H1 (cell line): ENCODE data around the gene CCDC12. TPM values are rescaled to one million over a fixed set of nuclear protein-coding genes. Genes with fewer than 3 reads are reported as not detected.

Source experiments
- CTCF ChIA-PET: fragments of 300-600 bp; sonication (Branson Sonifier 250); formaldehyde crosslinking; loops from one replicate; lab custom pipeline; 2021; ENCODE audit not compliant: partially characterized antibody; lab: Charles Lee
- POLR2A ChIA-PET: fragments of 300-600 bp; sonication (Branson Sonifier 250); formaldehyde crosslinking; loops from one replicate; lab custom pipeline; 2021; ENCODE audit warnings: inconsistent platforms; ENCODE audit not compliant: partially characterized antibody; lab: Charles Lee
- DNase-seq, 2 experiments: peaks; one replicate each; pipeline versions ENCODE4 v3.0.0 to v3.0.0-alpha.2; 2010 to 2022; ENCODE audit warnings: low spot score in 2 of 2, low read depth in 1 of 2, mixed read lengths in 1 of 2
- FAIRE-seq: peaks from 2 replicates; lab custom pipeline; 2011; peaks lifted over from hg19 to GRCh38; lab: Jason Lieb, UNC
- H2AFZ ChIP-seq: 2 replicates; pipeline ENCODE4 v1.8.1; 2012; ENCODE audit warnings: low read length, inconsistent platforms
- H2AK5ac ChIP-seq: 2 replicates; pipeline ENCODE4 v1.6.1; 2013; ENCODE audit warnings: low read depth, low read length
- H2BK120ac ChIP-seq: replicated peaks from 2 replicates; pipeline ENCODE3; 2013; ENCODE audit warnings: low read depth, low read length, inconsistent platforms
- H2BK12ac ChIP-seq: 2 replicates; pipeline ENCODE4 v1.6.1; 2013; ENCODE audit warnings: low read depth, low read length
- H2BK15ac ChIP-seq: 2 replicates; pipeline ENCODE4 v1.6.1; 2013; ENCODE audit warnings: low read length
- H2BK20ac ChIP-seq: 2 replicates; pipeline ENCODE4 v1.6.1; 2013; ENCODE audit warnings: low read length
- H2BK5ac ChIP-seq: 2 replicates; pipeline ENCODE4 v1.6.1; 2013; ENCODE audit warnings: low read depth, low read length
- H3K14ac ChIP-seq: 2 replicates; pipeline ENCODE4 v1.6.1; 2013; ENCODE audit warnings: inconsistent platforms; ENCODE audit not compliant: insufficient read length
- H3K18ac ChIP-seq: 2 replicates; pipeline ENCODE4 v1.6.1; 2013; ENCODE audit warnings: low read length; ENCODE audit errors: extremely low read depth
- H3K23ac ChIP-seq: 2 replicates; pipeline ENCODE4 v1.6.1; 2013; ENCODE audit warnings: inconsistent platforms; ENCODE audit not compliant: insufficient read length
- H3K23me2 ChIP-seq: 2 replicates; pipeline ENCODE4 v1.6.1; 2013; ENCODE audit warnings: low read depth, low read length
- H3K27ac ChIP-seq: 2 replicates; pipeline ENCODE4 v1.6.1; 2011; ENCODE audit warnings: low read depth, low read length, inconsistent platforms
- H3K27me3 ChIP-seq, 4 experiments: replicated peaks in 1 of 4; 1 replicate in 1 of 4; 2 replicates in 3 of 4; pipeline versions ENCODE4 v1.6.1 to v1.8.1; 2011 to 2013; ENCODE audit warnings: low read length in 3 of 4, mild to moderate bottlenecking in 3 of 4, inconsistent platforms in 2 of 4, mixed read lengths in 2 of 4, moderate library complexity in 1 of 4; ENCODE audit not compliant: control insufficient read depth in 3 of 4, insufficient read depth in 3 of 4; ENCODE audit errors: extremely low read depth in 1 of 4
- H3K36me3 ChIP-seq, 4 experiments: 2 replicates each; pipeline versions ENCODE4 v1.6.1 to v1.8.1; 2011 to 2013; ENCODE audit warnings: mild to moderate bottlenecking in 4 of 4, low read length in 3 of 4, moderate library complexity in 2 of 4, control low read depth in 1 of 4, inconsistent platforms in 1 of 4; ENCODE audit not compliant: insufficient read depth in 4 of 4, control insufficient read depth in 2 of 4
- H3K4ac ChIP-seq: replicated peaks from 2 replicates; pipeline ENCODE3; 2013; ENCODE audit warnings: low read length, low read depth, mixed read lengths, inconsistent platforms; ENCODE audit not compliant: insufficient read length
- H3K4me1 ChIP-seq, 4 experiments: replicated peaks in 1 of 4; 1 replicate in 1 of 4; 2 replicates in 3 of 4; pipeline versions ENCODE4 v1.6.1 to v1.8.1; 2011 to 2013; ENCODE audit warnings: low read length in 3 of 4, inconsistent platforms in 2 of 4, mixed read lengths in 1 of 4; ENCODE audit not compliant: insufficient read depth in 4 of 4, control insufficient read depth in 3 of 4
- H3K4me2 ChIP-seq, 2 experiments: 2 replicates each; pipeline versions ENCODE4 v1.6.1 to v1.8.1; 2011 to 2013; ENCODE audit warnings: low read depth in 2 of 2, low read length in 2 of 2, control low read depth in 1 of 2, inconsistent platforms in 1 of 2, mild to moderate bottlenecking in 1 of 2; ENCODE audit not compliant: insufficient read depth in 1 of 2
- H3K4me3 ChIP-seq, 4 experiments: fragments of 200-600, 300-600 bp in 1 of 4; sonication (generic), shearing (Covaris generic), sonication (Bioruptor Twin) in 1 of 4; 2 replicates each; pipeline versions ENCODE4 v1.5.1 to v1.8.1; 2011 to 2016; ENCODE audit warnings: low read length in 4 of 4, low read depth in 3 of 4, control low read depth in 2 of 4, inconsistent platforms in 2 of 4, mild to moderate bottlenecking in 2 of 4, mixed read lengths in 1 of 4, moderate library complexity in 1 of 4; ENCODE audit not compliant: insufficient read depth in 2 of 4; ENCODE audit errors: extremely low read depth in 1 of 4
- H3K56ac ChIP-seq: replicated peaks from 2 replicates; pipeline ENCODE3; 2013; ENCODE audit warnings: low read depth, mild to moderate bottlenecking, mixed read lengths, low read length, inconsistent platforms; ENCODE audit not compliant: insufficient read length
- H3K79me1 ChIP-seq: 2 replicates; pipeline ENCODE4 v1.6.1; 2013; ENCODE audit warnings: low read depth, low read length, control low read depth
- H3K79me2 ChIP-seq, 2 experiments: 2 replicates each; pipeline versions ENCODE4 v1.6.1 to v1.8.1; 2012 to 2013; ENCODE audit warnings: low read length in 2 of 2, mild to moderate bottlenecking in 2 of 2, inconsistent platforms in 1 of 2; ENCODE audit not compliant: insufficient read depth in 2 of 2, control insufficient read depth in 1 of 2
- H3K9ac ChIP-seq, 4 experiments: replicated peaks in 1 of 4; 1 replicate in 1 of 4; 2 replicates in 3 of 4; pipeline versions ENCODE4 v1.6.1 to v1.8.1; 2011 to 2013; ENCODE audit warnings: low read depth in 3 of 4, low read length in 3 of 4, control low read depth in 2 of 4, mild to moderate bottlenecking in 2 of 4, moderate library complexity in 2 of 4, inconsistent platforms in 1 of 4; ENCODE audit errors: extremely low read depth in 1 of 4
- H3K9me3 ChIP-seq, 2 experiments: 2 replicates each; pipeline versions ENCODE4 v1.6.1 to v1.8.1; 2012 to 2013; ENCODE audit warnings: mild to moderate bottlenecking in 2 of 2, moderate library complexity in 2 of 2, control low read depth in 1 of 2, inconsistent platforms in 1 of 2, low read depth in 1 of 2, low read length in 1 of 2, mixed read lengths in 1 of 2; ENCODE audit not compliant: insufficient read depth in 2 of 2
- H4K20me1 ChIP-seq, 2 experiments: replicated peaks in 1 of 2; 2 replicates each; pipeline versions ENCODE3 to v1.8.1; 2011 to 2013; ENCODE audit warnings: inconsistent platforms in 2 of 2, low read length in 2 of 2, mild to moderate bottlenecking in 1 of 2; ENCODE audit not compliant: insufficient read depth in 2 of 2, control insufficient read depth in 1 of 2
- H4K5ac ChIP-seq: 2 replicates; pipeline ENCODE4 v1.6.1; 2013; ENCODE audit warnings: low read length, low read depth, mixed read lengths, inconsistent platforms; ENCODE audit not compliant: insufficient read length
- H4K8ac ChIP-seq: 2 replicates; pipeline ENCODE4 v1.8.0; 2013; ENCODE audit warnings: mild to moderate bottlenecking, moderate library complexity, low read length, inconsistent platforms; ENCODE audit not compliant: insufficient read depth; ENCODE audit errors: extremely low read depth
- H4K91ac ChIP-seq: replicated peaks from 2 replicates; pipeline ENCODE3; 2013; ENCODE audit warnings: low read length, mixed read lengths, inconsistent platforms; ENCODE audit not compliant: insufficient read length
- CBX5 ChIP-seq: fragments of 300-800, 300-1000 bp; sonication (generic); IDR thresholded peaks from 2 replicates; pipeline ENCODE4 v1.7.1; 2016; ENCODE audit warnings: antibody characterized with exemption, low read length, low read depth
- MAX ChIP-seq: IDR thresholded peaks from 2 replicates; pipeline ENCODE4 v1.6.1; 2012; ENCODE audit warnings: inconsistent platforms
- POLR2AphosphoS5 ChIP-seq: IDR thresholded peaks from 2 replicates; pipeline ENCODE4 v1.6.1; 2011; ENCODE audit warnings: low read depth, low read length
- RFX5 ChIP-seq: IDR thresholded peaks from 2 replicates; pipeline ENCODE4 v1.6.1; 2011; ENCODE audit warnings: low read depth, low read length, improper control_type of control experiment, borderline replicate concordance
- RNF2 ChIP-seq: fragments of 200-900, 300-1000 bp; sonication (generic); IDR thresholded peaks from 2 replicates; pipeline ENCODE4 v1.7.1; 2016; ENCODE audit warnings: borderline replicate concordance, low read depth, mild to moderate bottlenecking, antibody characterized with exemption, low read length; ENCODE audit not compliant: poor library complexity, severe bottlenecking; ENCODE audit errors: missing control alignments
- WGBS, 2 experiments: shearing (Covaris generic) in 1 of 2; methylation state at CpG; one replicate each; pipeline versions ENCODE4 v1.1.6 to v1.1.7; 2013 to 2015; ENCODE audit warnings: low lambda C conversion rate in 2 of 2, mixed read lengths in 2 of 2, inconsistent platforms in 1 of 2, low coverage in 1 of 2, missing lambda C conversion rate in 1 of 2; ENCODE audit not compliant: insufficient replicate concordance in 2 of 2, insufficient coverage in 1 of 2, insufficient read length in 1 of 2; ENCODE audit errors: extremely low coverage in 1 of 2, missing lambda C conversion rate in 1 of 2; 5-methylcytosine and 5-hydroxymethylcytosine counted together
- polyA plus RNA-seq, 7 experiments: library from polyadenylated mRNA; depleted of rRNA in 3 of 7; stranded (reverse) in 5 of 7; unstranded in 2 of 7; fragments of >200 nt in 5 of 7; fragments of 200-250 nt in 2 of 7; gene quantifications; 1 replicate in 5 of 7; 2 replicates in 1 of 7; 4 replicates in 1 of 7; pipeline versions ENCODE4 v1.2.1 to v1.2.3, GENCODE V29; 2011 to 2013; ENCODE audit warnings: missing spikeins in 2 of 7, mixed read lengths in 2 of 7
- total RNA-seq: library from RNA; stranded (reverse); fragmentation: NEBNext Ultra II Directional; extraction: Animal tissue kit (Norgen Biotek cat#: 25700); gene quantifications from 2 replicates; pipeline ENCODE4 v1.2.1, GENCODE V29; 2021

CCDC12 gene
- total and polyA plus RNA-seq, 2 of the 8 experiments (the other 6 are each of a cell fraction or from before 2014, with no cell fraction given), result 29.5 to 41.3 TPM

- no peak overlapping the region for H2BK5ac ChIP-seq
- no peak overlapping the region for H4K91ac ChIP-seq
- no peaks in the 10 kb centered on the region; the same call in 1 of the 2 replicates for H3K23me2 ChIP-seq
- no peak overlapping the region for H3K9ac ChIP-seq
- no peak for DNase-seq
- no peak overlapping the region for H3K4me3 ChIP-seq
- no peak overlapping the region for H2AK5ac ChIP-seq
- 97% methylated on average over 4 of the region's 4 CpGs; no CpG with 5 or more reads in 1 of the 2 experiments for WGBS, 2 experiments
- no peaks in the 10 kb centered on the region for H3K36me3 ChIP-seq
- H2BK12ac ChIP-seq, result peak overlapping the region; percentile 68; the same call in 1 of the 2 replicates
- POLR2A ChIA-PET, result interaction anchor here (0.9 kb wide), 1 partner anchor 43 kb away, joined by 3 read pairs; the partner anchor contains the start of gene MYL3
- H3K4ac ChIP-seq, result no peak overlapping the region
- H3K56ac ChIP-seq, result no peak overlapping the region
- H3K79me2 ChIP-seq, result no peaks in the 10 kb centered on the region
- no peaks in the 10 kb centered on the region for H3K9me3 ChIP-seq
- no peaks in the 10 kb centered on the region; the same call in 1 of the 2 replicates for H3K79me1 ChIP-seq
- H4K5ac ChIP-seq, result no peak overlapping the region
- H3K4me2 ChIP-seq, result no peak overlapping the region
- H4K20me1 ChIP-seq, result peaks cover 0 to 5% of the 10 kb centered on the region in 2 experiments
- H3K27ac ChIP-seq, result no peak overlapping the region
- H3K27me3 ChIP-seq, result no peaks in the 10 kb centered on the region; a peak in 2 of 7 replicates
- H2AFZ ChIP-seq, result no peak overlapping the region
- no peak overlapping the region for H2BK15ac ChIP-seq
- no peak overlapping the region for H3K18ac ChIP-seq
- H3K14ac ChIP-seq, result no peak overlapping the region
- H4K8ac ChIP-seq, result no peak overlapping the region
- CTCF ChIA-PET, result interaction anchor here (0.6 to 2.4 kb wide), 11 partner anchors 9 to 849 kb away, joined by 3 to 8 read pairs (median 3); partner anchors contain the start of gene MYL3
- no peak for TF ChIP-seq RNF2
- no peak for TF ChIP-seq RFX5
- no peak for TF ChIP-seq MAX
- no peak for TF ChIP-seq CBX5
- no peak for TF ChIP-seq POLR2AphosphoS5
- TF ChIP-seq, all 59 proteins: peak for 0
- Histone ChIP-seq H2BK120ac (no peak overlapping the region), H3K23ac (no peak overlapping the region), H3K4me1 (peaks cover 0 to 3% (median 1%) of the 10 kb centered on the region in 4 experiments; a peak in 2 of 7 replicates), H2BK20ac (no peak overlapping the region)
- FAIRE-seq, result no peak
These were observed 70.0 kb downstream of the CCDC12 start for GRCh38 chr3:46906471-46907058.
